IMR-90 (cell line): ENCODE measurements around the gene A1BG. TPM values are rescaled to one million over a fixed set of nuclear protein-coding genes. Genes with fewer than 3 reads are reported as not detected.
A peak's percentile ranks its signal among the peaks of the same experiment; 100 is the strongest.

Source experiments
- ATAC-seq: fragments of 200-7000 bp; cut with Tn5 transposase; 2 replicates; pipeline ENCODE4 v1.9.1; 2020; ENCODE audit warnings: low read depth, mild to moderate bottlenecking, moderate library complexity
- BruUV-seq: library from RNA; stranded (reverse); fragments of 400-500 nt; replicated peaks from 2 replicates; lab custom pipeline; 2021; lab: Mats Ljungman, UMichigan
- CTCF ChIA-PET: fragments of 300-600 bp; formaldehyde crosslinking; extraction: SDS; loops from one replicate; lab custom pipeline; 2021; ENCODE audit warnings: antibody characterized with exemption; lab: Yijun Ruan, JAX
- POLR2A ChIA-PET: fragments of 300-600 bp; sonication (Branson Sonifier 250); formaldehyde crosslinking; loops from one replicate; lab custom pipeline; 2022; ENCODE audit warnings: antibody characterized with exemption; ENCODE audit not compliant: unreplicated experiment; lab: Charles Lee
- DNase-seq: peaks from one replicate; pipeline ENCODE4 v3.0.0; 2013
- H2AFZ ChIP-seq: replicated peaks from 2 replicates; pipeline ENCODE3; 2013; ENCODE audit warnings: low read length, mild to moderate bottlenecking; ENCODE audit not compliant: poor library complexity
- H2AK5ac ChIP-seq: 2 replicates; pipeline ENCODE4 v1.6.1; 2013; ENCODE audit warnings: low read depth, low read length, inconsistent platforms
- H2AK9ac ChIP-seq: replicated peaks from 2 replicates; pipeline ENCODE3; 2013; ENCODE audit warnings: mild to moderate bottlenecking, low read depth, low read length, moderate library complexity; ENCODE audit not compliant: poor library complexity
- H2BK120ac ChIP-seq: 2 replicates; pipeline ENCODE4 v1.6.1; 2013; ENCODE audit warnings: low read depth, low read length, inconsistent platforms
- H2BK15ac ChIP-seq: 3 replicates; pipeline ENCODE4 v1.6.1; 2013; ENCODE audit warnings: low read depth, low read length, inconsistent platforms
- H2BK20ac ChIP-seq: 2 replicates; pipeline ENCODE4 v1.6.1; 2013; ENCODE audit warnings: low read depth, mild to moderate bottlenecking, inconsistent platforms, low read length, moderate library complexity
- H2BK5ac ChIP-seq: 2 replicates; pipeline ENCODE4 v1.6.1; 2013; ENCODE audit warnings: mild to moderate bottlenecking, low read depth, low read length, inconsistent platforms; ENCODE audit not compliant: poor library complexity, severe bottlenecking
- H3K14ac ChIP-seq: replicated peaks from 2 replicates; pipeline ENCODE4 v1.6.1; 2013; ENCODE audit warnings: low read depth, low read length, inconsistent platforms
- H3K18ac ChIP-seq: 2 replicates; pipeline ENCODE4 v1.6.1; 2013; ENCODE audit warnings: low read depth, low read length, control low read depth
- H3K23ac ChIP-seq: 2 replicates; pipeline ENCODE4 v1.6.1; 2013; ENCODE audit warnings: low read depth, low read length, inconsistent platforms
- H3K27ac ChIP-seq: 2 replicates; pipeline ENCODE4 v1.5.1; 2013; ENCODE audit warnings: mild to moderate bottlenecking, control low read depth, low read length; ENCODE audit not compliant: insufficient read depth
- H3K27me3 ChIP-seq: 2 replicates; pipeline ENCODE4 v1.6.1; 2013; ENCODE audit warnings: low read length; ENCODE audit not compliant: control insufficient read depth, insufficient read depth
- H3K36me3 ChIP-seq: 2 replicates; pipeline ENCODE4 v1.6.1; 2013; ENCODE audit warnings: low read length, mixed read lengths; ENCODE audit not compliant: control insufficient read depth, insufficient read depth
- H3K4ac ChIP-seq: 2 replicates; pipeline ENCODE4 v1.6.1; 2013; ENCODE audit warnings: low read depth, low read length, inconsistent platforms
- H3K4me1 ChIP-seq: 2 replicates; pipeline ENCODE4 v1.6.1; 2013; ENCODE audit warnings: low read length, mixed read lengths; ENCODE audit not compliant: control insufficient read depth, insufficient read depth
- H3K4me2 ChIP-seq: 2 replicates; pipeline ENCODE4 v1.6.1; 2013; ENCODE audit warnings: low read depth, mild to moderate bottlenecking, control low read depth, low read length, moderate library complexity
- H3K4me3 ChIP-seq: 2 replicates; pipeline ENCODE4 v1.5.1; 2013; ENCODE audit warnings: low read depth, mild to moderate bottlenecking, control low read depth, low read length, moderate library complexity; ENCODE audit not compliant: insufficient read depth
- H3K56ac ChIP-seq: 2 replicates; pipeline ENCODE4 v1.6.1; 2013; ENCODE audit warnings: low read length, inconsistent platforms; ENCODE audit not compliant: insufficient read depth; ENCODE audit errors: extremely low read depth
- H3K79me1 ChIP-seq, 2 experiments: 2 replicates each; pipeline ENCODE4 v1.6.1; 2013; ENCODE audit warnings: low read length in 2 of 2, inconsistent platforms in 1 of 2, low read depth in 1 of 2
- H3K9ac ChIP-seq: 2 replicates; pipeline ENCODE4 v1.6.1; 2013; ENCODE audit warnings: low read depth, low read length, control low read depth
- H3K9me1 ChIP-seq: 2 replicates; pipeline ENCODE4 v1.6.1; 2013; ENCODE audit warnings: low read length, inconsistent platforms; ENCODE audit not compliant: insufficient read depth
- H3K9me3 ChIP-seq: 2 replicates; pipeline ENCODE4 v1.6.1; 2013; ENCODE audit warnings: low read length; ENCODE audit not compliant: control insufficient read depth, insufficient read depth
- H4K20me1 ChIP-seq: 2 replicates; pipeline ENCODE4 v1.6.1; 2013; ENCODE audit warnings: low read length, inconsistent platforms; ENCODE audit not compliant: insufficient read depth
- H4K5ac ChIP-seq: 2 replicates; pipeline ENCODE4 v1.6.1; 2013; ENCODE audit warnings: mild to moderate bottlenecking, low read depth, low read length, control low read depth
- H4K8ac ChIP-seq, 2 experiments: 2 replicates each; pipeline ENCODE4 v1.6.1; 2013; ENCODE audit warnings: low read depth in 2 of 2, low read length in 2 of 2, control low read depth in 1 of 2, inconsistent platforms in 1 of 2
- H4K91ac ChIP-seq: 2 replicates; pipeline ENCODE4 v1.6.1; 2013; ENCODE audit warnings: low read depth, low read length, inconsistent platforms; ENCODE audit not compliant: insufficient read depth
- POLR2A ChIP-seq: IDR thresholded peaks from 2 replicates; pipeline ENCODE4 v1.6.1; 2012; ENCODE audit warnings: mild to moderate bottlenecking, low read depth, low read length
- SMC3 ChIP-seq: fragments of 150-350 bp; IDR thresholded peaks from 2 replicates; pipeline ENCODE4 v1.6.1; 2016; ENCODE audit warnings: low read depth, mild to moderate bottlenecking, antibody characterized with exemption, low read length, moderate library complexity
- WGBS, 2 experiments: methylation state at CpG; one replicate each; pipeline versions ENCODE4 v1.1.5 to v1.1.7; 2013; ENCODE audit warnings: missing lambda C conversion rate in 2 of 2; ENCODE audit not compliant: insufficient read length in 1 of 2; ENCODE audit errors: extremely low coverage in 2 of 2; 5-methylcytosine and 5-hydroxymethylcytosine counted together
- dilution Hi-C: fragments of 300-500 bp; cut with HindIII; formaldehyde crosslinking; loops from one replicate; pipeline ENCODE4 v1.14.3; 2018; ENCODE audit warnings: low sequenced_read_pairs; ENCODE audit not compliant: unreplicated experiment
- in situ Hi-C: fragments of 300-500 bp; cut with MboI; formaldehyde crosslinking; loops from 3 replicates; pipeline ENCODE4 v1.14.3; 2019; ENCODE audit warnings: low sequenced_read_pairs, inconsistent platforms, mixed read lengths
- intact Hi-C: fragments of 100-400 bp; cut with micrococcal nuclease; formaldehyde crosslinking; loops from 2 replicates; pipeline ENCODE4 v1.10.0; 2022
- polyA plus RNA-seq, 3 experiments: library from polyadenylated mRNA; depleted of rRNA; stranded (reverse); fragments of >200 nt; gene quantifications; 2 replicates each; pipeline ENCODE4 v1.2.3, GENCODE V29; 2012; ENCODE audit warnings: low replicate concordance in 1 of 3
- total RNA-seq: library from RNA; depleted of rRNA; stranded (reverse); fragments of >200 nt; gene quantifications from 2 replicates; pipeline ENCODE4 v1.2.3, GENCODE V29; 2012

The A1BG gene
- total and polyA plus RNA-seq, 2 of the 4 experiments (the other 2 are of a cell fraction): 4.5 to 54.5 TPM

DNA sequence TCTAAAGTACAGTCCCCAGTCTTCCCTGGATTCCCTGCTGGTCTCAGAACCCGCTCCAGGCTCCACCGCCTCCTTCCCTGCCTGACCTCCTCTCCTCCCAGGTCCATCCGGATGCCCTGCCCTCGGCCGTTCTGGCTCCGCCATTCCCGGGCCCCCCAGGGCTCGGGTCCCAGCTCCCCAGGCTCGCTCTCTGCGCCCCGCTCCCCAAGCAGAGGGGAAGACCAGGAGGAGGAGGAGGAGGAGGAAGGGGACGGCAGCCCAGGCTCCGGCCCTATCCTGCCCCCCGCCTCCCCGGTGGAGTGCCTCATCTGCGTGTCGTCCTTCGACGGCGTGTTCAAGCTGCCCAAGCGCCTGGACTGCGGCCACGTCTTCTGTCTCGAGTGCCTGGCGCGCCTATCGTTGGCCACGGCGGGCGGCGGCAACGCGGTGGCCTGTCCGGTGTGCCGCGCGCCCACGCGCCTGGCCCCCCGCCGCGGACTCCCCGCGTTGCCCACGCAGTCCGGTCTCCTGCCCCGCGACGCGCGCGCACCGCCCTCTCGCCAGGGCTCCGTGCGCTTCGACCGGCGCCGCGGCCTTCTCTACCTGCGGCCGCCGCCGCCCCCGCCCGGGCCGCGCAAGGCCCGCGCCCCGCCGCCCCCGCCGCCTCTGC is 42.8 kb upstream of the A1BG start:
- 19% methylated on average over 42 of the region's 75 CpGs; no CpG with 5 or more reads in 1 of the 2 experiments for WGBS, 2 experiments
- H3K9me1 ChIP-seq: no peaks in the 10 kb centered on the region
- H3K56ac ChIP-seq: no peak overlapping the region
- no peak overlapping the region for H4K8ac ChIP-seq
- no peak overlapping the region for H3K4me3 ChIP-seq
- DNase-seq (no peak), ATAC-seq (peak; percentile 27)
- H2AFZ ChIP-seq: peak overlapping the region; percentile 61
- H3K4me1 ChIP-seq: peaks cover 2% of the 10 kb centered on the region
- no peak overlapping the region for H3K18ac ChIP-seq
- dilution Hi-C loops: no loop called here
- TF ChIP-seq POLR2A: 0 out of 2 replicates have a peak, but pooled peaks have one; percentile 18
- TF ChIP-seq SMC3: no peak
- CTCF ChIA-PET: no interaction called here
- POLR2A ChIA-PET: no interaction called here
- no peak overlapping the region for H2AK9ac ChIP-seq
- H2AK5ac ChIP-seq: no peak overlapping the region
- H4K5ac ChIP-seq: no peak overlapping the region
- no peak overlapping the region for H2BK15ac ChIP-seq
- no peak overlapping the region for H3K14ac ChIP-seq
- no peak overlapping the region for H3K23ac ChIP-seq
- in situ Hi-C loops: no loop called here
- no peak overlapping the region for H2BK5ac ChIP-seq
- H2BK20ac ChIP-seq: no peak overlapping the region
- H3K4me2 ChIP-seq: no peak overlapping the region
- H3K36me3 ChIP-seq: peaks cover 26% of the 10 kb centered on the region
- no TSS peak for BruUV-seq
- no peak overlapping the region for H3K9ac ChIP-seq
- no peak overlapping the region for H2BK120ac ChIP-seq
- H3K79me1 ChIP-seq: peaks cover 9 to 39% of the 10 kb centered on the region in 2 experiments
- peaks cover 29% of the 10 kb centered on the region for H4K20me1 ChIP-seq
- no peak overlapping the region for H3K4ac ChIP-seq
- no peak overlapping the region for H3K27ac ChIP-seq
- no peaks in the 10 kb centered on the region for H3K27me3 ChIP-seq
- intact Hi-C loops: no loop called here
- no peak overlapping the region for H4K91ac ChIP-seq
- no peaks in the 10 kb centered on the region for H3K9me3 ChIP-seq
